ENCODE measurements around the gene UGT2B15.

DNA sequence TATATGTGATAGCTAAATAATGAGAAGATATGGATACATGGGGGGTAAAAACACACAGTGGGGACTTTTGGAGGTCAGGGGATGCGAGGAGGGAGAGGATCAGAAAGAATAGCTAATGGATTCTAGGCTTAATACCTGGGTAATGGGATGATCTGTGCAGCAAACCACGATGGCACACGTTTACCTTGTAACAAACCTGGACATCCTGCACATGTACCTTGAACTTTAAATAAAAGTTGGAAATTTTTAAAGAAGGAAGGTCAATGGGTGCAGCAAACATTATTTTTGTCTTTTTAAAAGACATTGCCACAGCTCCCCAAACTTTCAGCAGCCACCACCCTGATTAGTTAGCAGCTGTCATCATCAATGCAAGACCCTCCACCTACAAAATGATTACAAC lies 29.7 kb upstream of the UGT2B15 start:
- TF ChIP-seq, protein P1, sequence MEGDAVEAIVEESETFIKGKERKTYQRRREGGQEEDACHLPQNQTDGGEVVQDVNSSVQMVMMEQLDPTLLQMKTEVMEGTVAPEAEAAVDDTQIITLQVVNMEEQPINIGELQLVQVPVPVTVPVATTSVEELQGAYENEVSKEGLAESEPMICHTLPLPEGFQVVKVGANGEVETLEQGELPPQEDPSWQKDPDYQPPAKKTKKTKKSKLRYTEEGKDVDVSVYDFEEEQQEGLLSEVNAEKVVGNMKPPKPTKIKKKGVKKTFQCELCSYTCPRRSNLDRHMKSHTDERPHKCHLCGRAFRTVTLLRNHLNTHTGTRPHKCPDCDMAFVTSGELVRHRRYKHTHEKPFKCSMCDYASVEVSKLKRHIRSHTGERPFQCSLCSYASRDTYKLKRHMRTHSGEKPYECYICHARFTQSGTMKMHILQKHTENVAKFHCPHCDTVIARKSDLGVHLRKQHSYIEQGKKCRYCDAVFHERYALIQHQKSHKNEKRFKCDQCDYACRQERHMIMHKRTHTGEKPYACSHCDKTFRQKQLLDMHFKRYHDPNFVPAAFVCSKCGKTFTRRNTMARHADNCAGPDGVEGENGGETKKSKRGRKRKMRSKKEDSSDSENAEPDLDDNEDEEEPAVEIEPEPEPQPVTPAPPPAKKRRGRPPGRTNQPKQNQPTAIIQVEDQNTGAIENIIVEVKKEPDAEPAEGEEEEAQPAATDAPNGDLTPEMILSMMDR (IDR thresholded peaks at IDR 0.05): no peak
- no peak for TF ChIP-seq POLR2AphosphoS5 (IDR thresholded peaks at IDR 0.05; ENCODE audit: low read depth, low read length)
